Measurements from ENCODE around the gene GPR156.

DNA sequence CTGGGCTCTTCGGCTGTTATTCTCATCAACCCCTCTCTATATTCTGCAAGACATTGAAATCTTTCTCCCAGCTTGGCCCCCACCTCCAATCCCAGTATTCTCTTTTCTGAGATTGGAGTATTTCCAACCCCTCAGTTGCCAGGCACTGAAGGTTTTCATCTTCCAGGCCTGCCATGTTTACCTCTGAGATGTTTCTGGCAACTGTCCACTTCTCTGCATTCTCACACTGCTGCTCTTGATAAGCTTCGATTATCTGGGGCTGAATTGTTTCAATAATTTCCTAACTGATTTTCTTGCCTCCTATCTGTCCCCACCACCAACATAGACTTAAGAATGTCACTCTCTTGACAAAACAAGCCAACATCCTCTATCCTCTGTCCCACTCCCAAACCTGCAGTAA lies 1.4 kb upstream of the GPR156 start:
- TF ChIP-seq, protein P1, sequence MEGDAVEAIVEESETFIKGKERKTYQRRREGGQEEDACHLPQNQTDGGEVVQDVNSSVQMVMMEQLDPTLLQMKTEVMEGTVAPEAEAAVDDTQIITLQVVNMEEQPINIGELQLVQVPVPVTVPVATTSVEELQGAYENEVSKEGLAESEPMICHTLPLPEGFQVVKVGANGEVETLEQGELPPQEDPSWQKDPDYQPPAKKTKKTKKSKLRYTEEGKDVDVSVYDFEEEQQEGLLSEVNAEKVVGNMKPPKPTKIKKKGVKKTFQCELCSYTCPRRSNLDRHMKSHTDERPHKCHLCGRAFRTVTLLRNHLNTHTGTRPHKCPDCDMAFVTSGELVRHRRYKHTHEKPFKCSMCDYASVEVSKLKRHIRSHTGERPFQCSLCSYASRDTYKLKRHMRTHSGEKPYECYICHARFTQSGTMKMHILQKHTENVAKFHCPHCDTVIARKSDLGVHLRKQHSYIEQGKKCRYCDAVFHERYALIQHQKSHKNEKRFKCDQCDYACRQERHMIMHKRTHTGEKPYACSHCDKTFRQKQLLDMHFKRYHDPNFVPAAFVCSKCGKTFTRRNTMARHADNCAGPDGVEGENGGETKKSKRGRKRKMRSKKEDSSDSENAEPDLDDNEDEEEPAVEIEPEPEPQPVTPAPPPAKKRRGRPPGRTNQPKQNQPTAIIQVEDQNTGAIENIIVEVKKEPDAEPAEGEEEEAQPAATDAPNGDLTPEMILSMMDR (conservative IDR thresholded peaks at IDR 0.05; ENCODE audit: low read depth, low read length): no peak
- TF ChIP-seq MAFK (IDR thresholded peaks at IDR 0.05; ENCODE audit: low read depth, low read length) (no peak), RAD21 (IDR thresholded peaks at IDR 0.05; ENCODE audit: low read length) (no peak), POLR2A (IDR thresholded peaks at IDR 0.05; ENCODE audit: low read depth, low read length) (no peak), USF2 (IDR thresholded peaks at IDR 0.05; ENCODE audit: low read depth, low read length) (no peak), SMC3 (IDR thresholded peaks at IDR 0.05; ENCODE audit: low read depth, low read length) (no peak), CEBPB (IDR thresholded peaks at IDR 0.05; ENCODE audit: low read depth, low read length) (no peak), RCOR1 (IDR thresholded peaks at IDR 0.05; ENCODE audit: insufficient replicate concordance, low read length) (no peak), RFX5 (IDR thresholded peaks at IDR 0.05; ENCODE audit: low read depth, low read length) (no peak), BHLHE40 (IDR thresholded peaks at IDR 0.05; ENCODE audit: low read depth, low read length) (no peak), NFE2L2 (IDR thresholded peaks at IDR 0.05; ENCODE audit: low read depth, low read length) (no peak), MAZ (IDR thresholded peaks at IDR 0.05; ENCODE audit: borderline replicate concordance, low read depth, low read length) (no peak), MXI1 (IDR thresholded peaks at IDR 0.05; ENCODE audit: borderline replicate concordance, low read depth, low read length) (no peak)
- TF ChIP-seq, protein P2, sequence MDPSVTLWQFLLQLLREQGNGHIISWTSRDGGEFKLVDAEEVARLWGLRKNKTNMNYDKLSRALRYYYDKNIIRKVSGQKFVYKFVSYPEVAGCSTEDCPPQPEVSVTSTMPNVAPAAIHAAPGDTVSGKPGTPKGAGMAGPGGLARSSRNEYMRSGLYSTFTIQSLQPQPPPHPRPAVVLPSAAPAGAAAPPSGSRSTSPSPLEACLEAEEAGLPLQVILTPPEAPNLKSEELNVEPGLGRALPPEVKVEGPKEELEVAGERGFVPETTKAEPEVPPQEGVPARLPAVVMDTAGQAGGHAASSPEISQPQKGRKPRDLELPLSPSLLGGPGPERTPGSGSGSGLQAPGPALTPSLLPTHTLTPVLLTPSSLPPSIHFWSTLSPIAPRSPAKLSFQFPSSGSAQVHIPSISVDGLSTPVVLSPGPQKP (IDR thresholded peaks at IDR 0.05; ENCODE audit: borderline replicate concordance, low read depth, low read length): no peak
